Measurements from ENCODE around the gene KATNA1. TPM values are rescaled to one million over a fixed set of nuclear protein-coding genes. Genes with fewer than 3 reads are reported as not detected.
"Not testable (repeated sequence)": the region's sequence is repeated elsewhere in the genome, so short reads cannot be mapped to it uniquely, and the experiment has no call there.

Gene KATNA1
- total RNA-seq, 1 experiment from 2014 or later: 28.7 TPM

- intact Hi-C loops (cut with micrococcal nuclease; ENCODE audit: unreplicated experiment): no loop called here
- CTCF ChIA-PET: no interaction called here
- Histone ChIP-seq H3K27ac (ENCODE audit: low read depth, low read length, poor library complexity, severe bottlenecking) (no peak overlapping the region), H3K36me3 (ENCODE audit: insufficient read depth, low read length, poor library complexity, severe bottlenecking) (peaks cover 42% of the 10 kb centered on the region), H3K4me1 (ENCODE audit: insufficient read depth, low read length, poor library complexity, severe bottlenecking) (no peaks in the 10 kb centered on the region), H3K4me3 (ENCODE audit: low read depth, low read length, poor library complexity, severe bottlenecking) (no peak overlapping the region), H3K27me3 (replicated peaks; ENCODE audit: insufficient read depth, low read depth, low read length, poor library complexity) (no peaks in the 10 kb centered on the region), H3K9me3 (ENCODE audit: low read depth, low read length, poor library complexity, severe bottlenecking) (no peaks in the 10 kb centered on the region)
- TF ChIP-seq EZH2 (IDR thresholded peaks at IDR 0.05; ENCODE audit: borderline replicate concordance, low read depth, low read length, poor library complexity, severe bottlenecking): no peak
- TF ChIP-seq CTCF (conservative IDR thresholded peaks at IDR 0.05; ENCODE audit: low read depth, low read length): no peak
- POLR2A ChIA-PET (ENCODE audit: low non-redundant PET): no interaction called here
- BruUV-seq (replicated peaks): no TSS peak
- no peak for DNase-seq (ENCODE audit: low spot score)
These were observed 32.0 kb upstream of the KATNA1 start for GRCh38 chr6:149680503-149680902.

GRCh38 chr6:149672265-149672664, 23.8 kb upstream of the KATNA1 start:
- intact Hi-C loops (cut with micrococcal nuclease; ENCODE audit: unreplicated experiment); H3K4me3 ChIP-seq (ENCODE audit: low read depth, low read length, poor library complexity, severe bottlenecking); BruUV-seq (replicated peaks); POLR2A ChIA-PET (ENCODE audit: low non-redundant PET); CTCF ChIA-PET; H3K27me3 ChIP-seq (replicated peaks; ENCODE audit: insufficient read depth, low read depth, low read length, poor library complexity); DNase-seq (ENCODE audit: low spot score); H3K27ac ChIP-seq (ENCODE audit: low read depth, low read length, poor library complexity, severe bottlenecking); H3K4me1 ChIP-seq (ENCODE audit: insufficient read depth, low read length, poor library complexity, severe bottlenecking); H3K9me3 ChIP-seq (ENCODE audit: low read depth, low read length, poor library complexity, severe bottlenecking): not testable (repeated sequence)
- peaks cover 50% of the 10 kb centered on the region for H3K36me3 ChIP-seq (ENCODE audit: insufficient read depth, low read length, poor library complexity, severe bottlenecking)

GRCh38 chr6:149660028-149660427, 11.5 kb upstream of the KATNA1 start:
- H3K27me3 ChIP-seq (replicated peaks; ENCODE audit: insufficient read depth, low read depth, low read length, poor library complexity): no peaks in the 10 kb centered on the region
- no peaks in the 10 kb centered on the region for H3K9me3 ChIP-seq (ENCODE audit: low read depth, low read length, poor library complexity, severe bottlenecking)
- no peak overlapping the region for H3K27ac ChIP-seq (ENCODE audit: low read depth, low read length, poor library complexity, severe bottlenecking)
- no peak for TF ChIP-seq CTCF (conservative IDR thresholded peaks at IDR 0.05; ENCODE audit: low read depth, low read length)
- TF ChIP-seq EZH2 (IDR thresholded peaks at IDR 0.05; ENCODE audit: borderline replicate concordance, low read depth, low read length, poor library complexity, severe bottlenecking): no peak
- intact Hi-C loops (cut with micrococcal nuclease; ENCODE audit: unreplicated experiment): no loop called here
- H3K4me3 ChIP-seq (ENCODE audit: low read depth, low read length, poor library complexity, severe bottlenecking): no peak overlapping the region
- DNase-seq (ENCODE audit: low spot score): no peak
- POLR2A ChIA-PET (ENCODE audit: low non-redundant PET): interaction anchor here (0.6 kb wide), 1 partner anchor 329 kb away, joined by 3 read pairs; no protein-coding TSS in a partner anchor
- no TSS peak for BruUV-seq (replicated peaks)
- CTCF ChIA-PET: no interaction called here
- no peaks in the 10 kb centered on the region for H3K4me1 ChIP-seq (ENCODE audit: insufficient read depth, low read length, poor library complexity, severe bottlenecking)
- peaks cover 52% of the 10 kb centered on the region for H3K36me3 ChIP-seq (ENCODE audit: insufficient read depth, low read length, poor library complexity, severe bottlenecking)

GRCh38 chr6:149657441-149657840, 8.9 kb upstream of the KATNA1 start:
- no peaks in the 10 kb centered on the region for H3K27me3 ChIP-seq (replicated peaks; ENCODE audit: insufficient read depth, low read depth, low read length, poor library complexity)
- no peaks in the 10 kb centered on the region for H3K9me3 ChIP-seq (ENCODE audit: low read depth, low read length, poor library complexity, severe bottlenecking)
- intact Hi-C loops (cut with micrococcal nuclease; ENCODE audit: unreplicated experiment): no loop called here
- no peak for TF ChIP-seq CTCF (conservative IDR thresholded peaks at IDR 0.05; ENCODE audit: low read depth, low read length)
- no peak for TF ChIP-seq EZH2 (IDR thresholded peaks at IDR 0.05; ENCODE audit: borderline replicate concordance, low read depth, low read length, poor library complexity, severe bottlenecking)
- CTCF ChIA-PET: no interaction called here
- no peak overlapping the region for H3K27ac ChIP-seq (ENCODE audit: low read depth, low read length, poor library complexity, severe bottlenecking)
- no peaks in the 10 kb centered on the region for H3K4me1 ChIP-seq (ENCODE audit: insufficient read depth, low read length, poor library complexity, severe bottlenecking)
- no TSS peak for BruUV-seq (replicated peaks)
- no peak overlapping the region for H3K4me3 ChIP-seq (ENCODE audit: low read depth, low read length, poor library complexity, severe bottlenecking)
- POLR2A ChIA-PET (ENCODE audit: low non-redundant PET): no interaction called here
- peaks cover 30% of the 10 kb centered on the region for H3K36me3 ChIP-seq (ENCODE audit: insufficient read depth, low read length, poor library complexity, severe bottlenecking)
- no peak for DNase-seq (ENCODE audit: low spot score)
